Stimulated activated CD4-positive, alpha-beta T cell treated with anti-CD3 and anti-CD28 coated beads, TNF-alpha, amount 100 ng/mL, for 48 hours (primary cell): ENCODE data around the gene MYO1E.
A peak's percentile ranks its signal among the peaks of the same experiment; 100 is the strongest.

Source experiments
- DNase-seq, 3 donors: peaks; one replicate each; pipeline ENCODE4 v3.0.0-alpha.2; 2020; ENCODE audit warnings: low read depth in 3 of 3

The MYO1E gene

DNA sequence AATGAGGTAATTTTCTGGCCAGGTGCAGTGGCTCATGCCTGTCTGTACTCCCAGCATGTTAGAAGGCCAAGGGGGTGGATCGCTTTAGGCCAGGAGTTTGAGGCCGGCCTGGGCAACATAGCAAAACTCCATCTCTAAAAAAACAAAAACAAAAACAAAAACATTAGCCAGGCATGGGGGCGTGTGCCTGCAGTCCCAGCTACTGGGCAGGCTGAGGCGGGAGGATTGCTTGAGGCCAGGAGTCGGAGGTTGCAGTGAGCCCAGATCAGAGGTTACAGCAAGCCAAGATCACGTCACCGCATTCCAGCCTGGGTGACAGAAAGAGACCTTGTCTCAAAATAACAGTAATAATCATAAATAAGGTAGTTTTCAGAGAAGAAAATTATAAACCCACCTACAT, 110.4 kb downstream of the MYO1E start:
- no peak for DNase-seq

GRCh38 chr15:59260090-59260489, 112.6 kb downstream of the MYO1E start:
- DNase-seq: no peak

GRCh38 chr15:59259137-59259943, 113.3 kb downstream of the MYO1E start:
- DNase-seq: no peak

DNA sequence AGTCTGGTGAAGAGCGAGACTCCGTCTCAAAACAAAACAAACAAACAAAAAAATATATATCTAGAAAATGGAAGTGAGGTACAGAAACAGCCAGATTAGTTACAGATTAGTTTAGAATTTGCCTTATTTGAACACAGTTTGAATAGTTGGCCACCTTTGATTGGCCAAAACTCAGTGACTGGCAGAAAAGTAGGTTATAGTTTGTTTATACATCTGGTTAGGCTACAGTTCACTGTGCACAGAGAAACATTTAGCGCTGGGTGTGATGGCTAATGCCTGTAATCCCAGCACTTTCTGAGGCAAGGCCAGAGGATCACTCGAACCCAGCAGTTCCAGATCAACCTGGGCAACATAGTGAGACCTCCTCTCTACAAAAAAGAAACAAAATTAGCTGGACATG, 114.4 kb downstream of the MYO1E start:
- no peak for DNase-seq

DNA sequence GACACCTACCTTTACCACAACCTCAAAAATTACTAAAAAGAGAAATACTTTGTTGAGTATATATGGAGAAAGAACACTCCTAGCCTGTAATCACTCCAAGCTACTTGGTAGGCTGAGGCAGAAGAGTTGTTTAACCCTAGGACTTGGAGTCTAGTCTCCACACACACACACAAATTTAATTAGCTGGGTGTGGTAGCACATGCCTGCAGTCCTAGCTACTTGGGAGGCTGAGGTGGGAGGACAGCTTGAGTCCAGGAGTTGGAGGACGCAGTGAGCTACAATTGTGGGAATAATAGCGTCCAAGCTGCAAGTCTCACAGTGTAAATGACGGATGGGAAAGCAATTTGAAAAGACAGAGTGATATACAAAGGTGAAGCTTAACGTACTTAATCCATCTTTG, 115.5 kb downstream of the MYO1E start:
- no peak for DNase-seq

- no peak for DNase-seq
These were observed 116.2 kb downstream of the MYO1E start for GRCh38 chr15:59256482-59256881.

DNA sequence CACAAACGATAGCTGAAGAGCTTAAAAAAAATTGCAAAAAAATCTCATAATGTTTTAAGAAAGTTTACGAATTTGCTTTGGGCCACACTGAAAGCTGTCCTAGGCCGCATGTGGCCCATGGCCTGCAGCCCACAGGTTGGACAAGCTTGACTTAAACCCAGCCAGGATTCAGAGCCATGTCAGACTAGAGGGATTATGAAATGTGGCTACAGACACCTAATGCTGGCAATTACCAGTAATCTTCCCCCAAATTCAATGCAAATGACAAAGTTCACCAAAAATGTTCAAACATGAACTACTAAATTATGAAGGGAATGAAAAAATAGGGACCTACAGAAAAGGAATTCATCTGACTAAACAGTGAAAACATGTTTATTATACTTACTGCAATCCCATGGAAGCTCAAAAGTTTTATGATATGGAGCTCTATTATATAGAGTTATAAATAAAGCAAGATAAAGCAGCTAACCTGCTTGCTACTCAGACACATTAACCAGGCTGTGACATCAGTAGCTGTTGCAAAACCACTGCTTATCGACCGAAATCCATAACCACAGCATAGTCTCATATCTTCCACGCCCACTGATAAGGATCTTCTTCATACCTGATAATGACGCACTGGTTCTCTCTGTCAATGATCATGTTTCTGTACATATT, 116.9 kb downstream of the MYO1E start:
- DNase-seq: peak in 2 of 3 donors; percentile 9 to 13

- DNase-seq: no peak
These were observed 120.5 kb downstream of the MYO1E start for GRCh38 chr15:59252137-59252536.

- DNase-seq: no peak
These were observed 121.4 kb downstream of the MYO1E start for GRCh38 chr15:59251001-59251845.

DNA sequence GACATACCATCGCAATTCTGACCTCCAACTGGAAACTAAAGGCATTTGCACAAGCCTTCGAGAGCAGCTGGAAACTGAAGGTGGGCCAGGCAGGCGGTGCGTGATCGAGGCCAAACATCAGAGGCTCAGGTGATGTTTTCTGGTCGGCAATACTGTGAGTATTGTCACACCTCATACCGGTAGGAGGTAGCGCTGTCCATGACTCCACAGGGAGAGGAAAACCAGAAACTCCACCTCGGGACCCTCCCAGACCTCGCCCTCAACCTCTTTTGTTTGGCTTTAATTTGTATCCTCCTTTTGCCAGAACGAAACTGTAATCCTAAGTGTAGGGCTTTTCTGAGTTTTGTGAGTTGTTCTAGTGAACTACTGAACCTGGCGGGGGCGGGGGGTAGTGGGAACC, 122.4 kb downstream of the MYO1E start:
- DNase-seq: no peak

- no peak for DNase-seq
These were observed 122.9 kb downstream of the MYO1E start for GRCh38 chr15:59249816-59250215.

DNA sequence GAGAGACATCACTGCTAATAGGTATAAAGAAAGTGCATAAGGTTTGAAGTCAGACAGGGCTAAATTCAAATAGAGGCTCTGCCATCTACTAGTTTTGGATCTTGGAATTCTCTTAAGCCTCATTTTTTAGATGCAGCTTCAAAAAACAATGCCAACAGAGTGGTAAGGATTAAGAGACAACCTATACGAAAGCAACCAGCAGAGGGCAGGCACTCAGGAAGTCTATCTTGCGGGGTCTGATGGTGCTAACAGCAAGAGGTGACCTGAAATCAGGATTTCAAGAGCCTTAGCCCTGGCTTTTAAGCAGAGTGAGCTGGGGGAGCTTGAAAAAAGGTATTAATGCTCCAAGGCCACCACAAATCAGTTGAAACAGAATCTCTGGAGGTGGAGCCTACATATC, 125.3 kb downstream of the MYO1E start:
- DNase-seq: peak in 2 of 3 donors; percentile 19 to 22

DNA sequence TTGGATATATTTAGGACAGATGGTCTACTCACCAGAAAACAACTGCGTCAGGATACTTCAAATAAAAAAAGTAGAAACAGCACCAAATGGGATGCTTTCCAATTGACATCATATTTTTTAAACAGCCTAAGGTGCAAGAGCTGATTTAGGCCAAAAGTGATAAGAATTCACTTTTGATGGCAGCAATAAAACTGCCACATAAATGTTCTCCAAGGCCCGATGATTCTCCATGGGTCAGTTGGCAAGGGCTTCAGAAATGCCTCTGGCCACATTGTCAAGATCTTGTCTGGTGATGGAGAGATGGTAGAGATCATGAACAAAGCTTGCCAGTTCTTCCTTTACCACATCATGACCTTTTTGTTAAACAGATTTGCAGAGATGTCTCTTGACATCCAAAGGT, 127.1 kb downstream of the MYO1E start:
- DNase-seq: no peak

- no peak for DNase-seq
These were observed 128.3 kb downstream of the MYO1E start for GRCh38 chr15:59244337-59244736.

GRCh38 chr15:59243622-59244021, 129.0 kb downstream of the MYO1E start:
- DNase-seq: no peak

DNA sequence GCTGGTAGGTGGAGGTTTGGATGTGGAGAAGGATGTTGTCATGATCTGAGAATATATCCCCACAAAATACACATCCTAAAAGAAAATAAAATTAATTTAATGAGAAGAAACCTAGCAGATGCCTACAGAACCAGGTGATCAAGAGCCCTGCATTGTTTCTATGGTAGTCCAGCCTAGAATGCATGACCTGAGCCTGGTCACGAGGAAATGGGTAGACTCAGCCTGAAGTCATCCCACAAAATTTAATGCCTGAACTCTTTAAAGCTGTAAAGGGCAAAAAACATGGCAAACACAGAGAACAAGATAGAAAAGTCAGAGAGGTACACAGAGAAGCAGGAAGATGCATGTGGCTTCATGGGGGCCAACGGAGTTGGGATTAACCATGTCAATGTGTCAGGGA, 130.0 kb downstream of the MYO1E start:
- DNase-seq: no peak

DNA sequence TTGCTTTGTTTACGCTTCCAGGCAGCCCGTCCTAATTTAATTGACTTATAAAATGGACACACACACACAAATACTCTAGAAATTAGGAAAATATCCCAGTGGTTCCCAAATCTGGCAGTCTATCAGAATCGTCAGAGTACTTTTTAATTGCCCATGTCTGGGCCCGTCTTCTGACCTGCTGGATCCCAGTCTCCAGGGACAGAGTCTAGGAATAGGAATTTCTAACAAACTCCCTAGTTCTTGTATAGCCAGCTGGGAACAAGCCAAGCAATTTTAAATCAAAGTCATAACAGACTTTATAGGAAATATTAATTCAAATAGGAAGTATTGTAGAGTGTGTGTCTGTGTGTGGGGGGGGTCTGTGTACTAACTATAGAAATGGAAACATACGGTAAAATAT, 132.6 kb downstream of the MYO1E start:
- DNase-seq: no peak

DNA sequence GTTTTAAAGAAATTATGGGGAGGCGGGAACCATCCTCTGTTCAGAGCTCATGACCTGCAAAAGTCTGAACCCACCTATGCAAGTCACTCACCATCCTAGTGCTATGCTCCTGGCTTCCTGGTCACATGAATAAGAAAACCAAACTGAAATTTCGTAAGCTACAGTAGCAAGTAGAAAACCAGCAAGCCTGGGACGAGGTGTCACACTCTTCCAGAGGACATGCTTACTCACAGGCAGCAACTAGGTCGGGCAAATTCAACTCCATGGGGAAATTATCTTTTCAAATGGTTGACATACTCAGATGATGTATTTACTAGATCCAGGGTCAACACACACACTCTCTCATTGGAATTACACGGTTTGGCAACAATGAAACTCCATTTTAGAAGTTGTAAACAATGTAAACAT, 134.7 kb downstream of the MYO1E start:
- DNase-seq: no peak

DNA sequence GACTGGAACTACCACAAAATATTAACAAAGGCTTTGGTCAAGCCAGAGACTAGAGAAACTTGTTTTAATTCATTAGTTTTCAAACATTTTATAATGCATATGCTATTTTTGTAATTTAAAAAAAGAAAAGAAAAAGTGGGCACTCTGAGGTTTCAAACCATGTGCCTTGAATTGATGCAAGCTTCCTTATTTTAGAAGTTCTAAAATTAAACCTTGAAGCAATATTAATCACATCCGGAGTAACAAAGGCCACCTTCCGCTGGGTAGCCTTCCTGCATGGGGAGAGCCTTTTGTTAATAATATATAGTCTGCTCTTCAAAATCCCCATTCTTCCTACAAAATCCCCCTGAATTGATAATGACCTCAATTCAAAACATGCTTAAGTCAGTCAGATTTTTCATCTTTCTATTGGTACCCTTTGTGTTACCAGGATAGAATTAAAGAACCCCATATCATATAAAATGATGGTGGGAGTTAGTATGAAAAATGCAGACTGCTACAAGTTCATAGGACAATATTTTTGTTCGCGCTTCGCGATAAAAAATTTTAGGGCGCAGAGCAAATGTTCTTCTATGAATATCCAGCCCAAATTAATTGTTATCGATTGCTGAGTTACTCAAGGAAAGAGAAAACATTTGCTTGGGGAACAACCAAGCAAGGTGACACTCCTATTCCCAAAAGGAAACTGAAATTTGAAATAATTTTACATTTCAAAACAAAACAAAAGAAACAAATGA, 135.4 kb downstream of the MYO1E start:
- no peak for DNase-seq

DNA sequence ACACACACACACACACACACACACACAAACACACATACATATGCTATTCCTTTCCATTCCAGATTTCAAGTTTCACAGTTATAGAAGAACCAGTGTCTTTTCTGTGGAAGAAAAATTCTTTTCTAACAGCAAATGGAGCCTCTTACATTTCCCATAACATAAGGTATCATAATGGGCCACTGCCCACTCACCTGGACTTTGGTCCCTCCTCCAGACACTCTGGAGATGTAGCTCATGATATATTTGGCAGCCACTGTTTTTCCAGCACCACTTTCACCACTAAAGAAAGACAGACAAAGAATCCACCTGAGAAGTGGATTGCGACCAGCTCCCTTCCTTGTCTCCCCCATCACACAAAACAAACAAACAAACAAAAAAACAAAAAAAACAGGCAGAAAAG, 136.3 kb downstream of the MYO1E start:
- DNase-seq: no peak

DNA sequence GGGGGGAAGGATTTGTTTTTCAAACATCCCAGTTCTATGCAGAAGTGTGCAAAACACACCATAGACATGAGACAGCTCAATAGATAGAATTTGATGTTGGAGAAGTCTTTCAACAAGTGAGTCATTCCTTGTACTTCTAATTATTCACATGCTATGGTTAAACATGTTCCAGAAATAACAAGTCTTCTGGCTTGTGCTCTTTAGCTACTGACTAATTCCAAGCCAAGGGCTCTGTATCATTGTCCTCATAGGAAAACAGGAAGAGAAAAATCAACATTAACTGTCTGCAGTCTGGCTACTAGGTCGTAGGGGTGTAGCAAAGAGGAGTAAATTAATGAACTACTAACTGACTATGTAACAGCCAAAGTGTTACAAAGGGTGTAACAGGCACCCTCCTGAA, 140.2 kb downstream of the MYO1E start:
- DNase-seq: no peak

DNA sequence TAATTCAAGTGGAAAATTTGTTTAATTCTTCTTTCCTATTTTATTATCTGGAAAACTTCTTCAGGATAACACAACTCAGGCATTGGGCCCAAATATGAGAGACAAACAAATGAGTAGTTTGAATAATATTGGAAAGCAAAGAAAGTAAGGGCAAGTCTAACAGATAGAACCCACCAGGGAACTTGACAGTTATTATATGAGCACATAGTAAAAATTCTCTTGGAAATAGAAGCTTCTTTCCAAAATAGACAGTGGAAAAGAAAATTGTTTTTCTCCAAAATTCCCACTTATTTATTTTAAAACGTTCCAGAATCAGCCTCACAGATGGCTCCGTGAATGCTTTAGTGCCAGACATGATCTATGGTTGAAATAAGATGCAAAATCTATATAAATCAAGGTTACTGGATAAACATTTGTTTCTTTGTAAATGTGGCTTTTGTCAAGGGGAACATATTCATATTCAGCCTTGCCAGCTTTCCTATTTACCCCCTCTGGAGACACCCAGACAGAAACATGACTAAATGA, 142.1 kb downstream of the MYO1E start:
- DNase-seq: no peak
